ENCODE measurements around the gene PACRG. TPM values are rescaled to one million over a fixed set of nuclear protein-coding genes. Genes with fewer than 3 reads are reported as not detected.

PACRG gene
- total and polyA plus RNA-seq, 2 of the 4 experiments (the other 2 are of a cell fraction): not detected

GRCh38 chr6:163173741-163174140 is 446.0 kb downstream of the PACRG start:
- Histone ChIP-seq H3K4me3 (ENCODE audit: insufficient read depth, low read depth, low read length) (no peak overlapping the region), H2AK5ac (ENCODE audit: low read depth, low read length) (no peak overlapping the region), H3K4me1 (ENCODE audit: control insufficient read depth, insufficient read depth, low read length) (no peaks in the 10 kb centered on the region), H4K91ac (ENCODE audit: insufficient read depth, low read depth, low read length) (no peak overlapping the region), H4K5ac (ENCODE audit: low read depth, low read length) (no peak overlapping the region), H2BK20ac (ENCODE audit: low read depth, low read length) (no peak overlapping the region), H2BK5ac (ENCODE audit: low read depth, low read length, poor library complexity, severe bottlenecking) (no peak overlapping the region), H3K27ac (ENCODE audit: insufficient read depth, low read length) (no peak overlapping the region), H2AFZ (replicated peaks; ENCODE audit: low read length, poor library complexity) (no peak overlapping the region), H3K14ac (replicated peaks; ENCODE audit: low read depth, low read length) (no peak overlapping the region), H4K8ac (ENCODE audit: low read depth in 2 of 2, low read length in 2 of 2) (no peak overlapping the region), H3K56ac (ENCODE audit: extremely low read depth, insufficient read depth, low read length) (no peak overlapping the region), H3K23ac (ENCODE audit: low read depth, low read length) (no peak overlapping the region), H3K4ac (ENCODE audit: low read depth, low read length) (no peak overlapping the region), H3K4me2 (ENCODE audit: low read depth, low read length) (no peak overlapping the region), H3K9ac (ENCODE audit: low read depth, low read length) (no peak overlapping the region), H2AK9ac (replicated peaks; ENCODE audit: low read depth, low read length, poor library complexity) (no peak overlapping the region), H3K9me3 (ENCODE audit: control insufficient read depth, insufficient read depth, low read length) (peaks cover 13% of the 10 kb centered on the region), H3K9me1 (ENCODE audit: insufficient read depth, low read length) (no peaks in the 10 kb centered on the region), H4K20me1 (ENCODE audit: insufficient read depth, low read length) (no peaks in the 10 kb centered on the region), H3K79me1 (ENCODE audit: low read depth in 1 of 2, low read length in 2 of 2) (no peaks in the 10 kb centered on the region), H3K36me3 (ENCODE audit: control insufficient read depth, insufficient read depth, low read length) (no peaks in the 10 kb centered on the region), H2BK15ac (ENCODE audit: low read depth, low read length) (no peak overlapping the region), H2BK120ac (ENCODE audit: low read depth, low read length) (no peak overlapping the region), H3K18ac (ENCODE audit: low read depth, low read length) (no peak overlapping the region), H3K27me3 (ENCODE audit: control insufficient read depth, insufficient read depth, low read length) (no peaks in the 10 kb centered on the region)
- ATAC-seq (ENCODE audit: low read depth): no peak
- DNase-seq: no peak
- WGBS, 2 experiments (ENCODE audit: extremely low coverage in 2 of 2, insufficient read length in 1 of 2): no CpG with 5 or more reads among the region's 6 CpGs
- no peak for TF ChIP-seq RFX5 (IDR thresholded peaks at IDR 0.05; ENCODE audit: low read depth, low read length)
- ChIA-PET POLR2A (ENCODE audit: unreplicated experiment) (no interaction called here), CTCF (no interaction called here)
- BruUV-seq (replicated peaks): no TSS peak
- in situ Hi-C loops (cut with MboI; ENCODE audit: low sequenced_read_pairs): no loop called here
- intact Hi-C loops (cut with micrococcal nuclease): no loop called here
- dilution Hi-C loops (cut with HindIII; ENCODE audit: low sequenced_read_pairs, unreplicated experiment): no loop called here
